Hindlimb muscle (tissue), 1 donor: Measurements from ENCODE around the gene NEMP1. TPM values are rescaled to one million over a fixed set of nuclear protein-coding genes. Genes with fewer than 3 reads are reported as not detected.

Experiments
- polyA plus RNA-seq: library from polyadenylated mRNA; unstranded; fragments of 120-200 nt; gene quantifications from one replicate; pipeline ENCODE4 v1.2.1, GENCODE V29; 2013; ENCODE audit not compliant: insufficient read length

The NEMP1 gene
- polyA plus RNA-seq, 1 donor, result 17.9 TPM

Other genes starting within 250 kb of the NEMP1 start
- 0.36 TPM for gene SDR9C7, start 144.4 kb downstream of the NEMP1 start, polyA plus RNA-seq
- 0.57 TPM for gene RDH16, start 121.2 kb downstream of the NEMP1 start, polyA plus RNA-seq
- gene ZBTB39, start 72.2 kb downstream of the NEMP1 start, polyA plus RNA-seq, result 4.6 TPM
- gene TAC3, start 62.3 kb downstream of the NEMP1 start, polyA plus RNA-seq, result not detected
- 0.57 TPM for gene MYO1A, start 28.7 kb downstream of the NEMP1 start, polyA plus RNA-seq
- gene NAB2, start 10.3 kb upstream of the NEMP1 start, polyA plus RNA-seq, result 37.2 TPM
- 43.1 TPM for gene STAT6, start 32.6 kb upstream of the NEMP1 start, polyA plus RNA-seq
- 130 TPM for gene LRP1, start 49.7 kb upstream of the NEMP1 start, polyA plus RNA-seq
- 0.45 TPM for gene LRP1-AS, start 68.8 kb upstream of the NEMP1 start, polyA plus RNA-seq
- gene NXPH4, start 138.0 kb upstream of the NEMP1 start, polyA plus RNA-seq, result 2.7 TPM
- gene SHMT2, start 150.9 kb upstream of the NEMP1 start, polyA plus RNA-seq, result 65.1 TPM
- gene STAC3, start 172.4 kb upstream of the NEMP1 start, polyA plus RNA-seq, result 476 TPM